PC-3 (cell line): Measurements from ENCODE around the gene FOXB1. TPM values are rescaled to one million over a fixed set of nuclear protein-coding genes. Genes with fewer than 3 reads are reported as not detected.

Experiments used
- ATAC-seq: fragments of 200-7000 bp; cut with Tn5 transposase; 2 replicates; pipeline ENCODE4 v1.9.1; 2020; ENCODE audit warnings: mild to moderate bottlenecking, moderate library complexity
- BruUV-seq: library from RNA; stranded (reverse); fragments of 400-500 nt; replicated peaks from 2 replicates; lab custom pipeline; 2021; lab: Mats Ljungman, UMichigan
- CTCF ChIA-PET: fragments of 300-600 bp; sonication (Branson Sonifier 250); formaldehyde crosslinking; loops from one replicate; lab custom pipeline; 2022; ENCODE audit warnings: antibody characterized with exemption; lab: Charles Lee
- POLR2A ChIA-PET: fragments of 300-600 bp; sonication (Branson Sonifier 250); formaldehyde crosslinking; loops from one replicate; lab custom pipeline; 2022; ENCODE audit warnings: antibody characterized with exemption; ENCODE audit not compliant: unreplicated experiment; lab: Charles Lee
- DNase-seq: peaks from one replicate; pipeline ENCODE4 v3.0.0-alpha.2; 2015
- H2AFZ ChIP-seq: fragments of 300-600 bp; sonication (generic); 2 replicates; pipeline ENCODE4 v1.6.0; 2016; ENCODE audit warnings: antibody characterized with exemption, low read length
- H3F3A ChIP-seq: fragments of 300-600 bp; sonication (generic); one replicate; pipeline ENCODE4 v1.6.0; 2017; ENCODE audit warnings: antibody characterized with exemption, low read length, control low read depth, mild to moderate bottlenecking; ENCODE audit not compliant: unreplicated experiment
- H3K27ac ChIP-seq: fragments of 300-600 bp; sonication (generic); 2 replicates; pipeline ENCODE4 v1.5.1; 2016; ENCODE audit warnings: mild to moderate bottlenecking, low read length
- H3K27me3 ChIP-seq: fragments of 300-600 bp; sonication (generic); 2 replicates; pipeline ENCODE4 v1.6.1; 2016; ENCODE audit warnings: low read length, mixed read lengths
- H3K36me3 ChIP-seq: fragments of 300-600 bp; sonication (generic); 2 replicates; pipeline ENCODE4 v1.6.1; 2016; ENCODE audit warnings: low read depth, mixed run types, low read length, mixed read lengths
- H3K4me1 ChIP-seq: fragments of 300-600 bp; sonication (generic); 2 replicates; pipeline ENCODE4 v1.5.1; 2016; ENCODE audit warnings: low read length; ENCODE audit not compliant: insufficient read depth
- H3K4me2 ChIP-seq: fragments of 300-600 bp; sonication (generic); 2 replicates; pipeline ENCODE4 v1.6.0; 2016; ENCODE audit warnings: low read length
- H3K4me3 ChIP-seq: fragments of 300-600 bp; sonication (generic); 2 replicates; pipeline ENCODE4 v1.5.1; 2016; ENCODE audit warnings: mild to moderate bottlenecking, low read length, mixed read lengths
- H3K79me2 ChIP-seq: fragments of 300-600 bp; sonication (generic); 2 replicates; pipeline ENCODE4 v1.6.1; 2017; ENCODE audit warnings: low read length, mixed read lengths
- H3K9ac ChIP-seq: fragments of 300-600 bp; sonication (generic); 2 replicates; pipeline ENCODE4 v1.6.0; 2016; ENCODE audit warnings: mild to moderate bottlenecking, low read length
- H3K9me2 ChIP-seq: fragments of 300-600 bp; sonication (generic); replicated peaks from 2 replicates; pipeline ENCODE4 v1.6.1; 2016; ENCODE audit warnings: mixed run types, low read length, mixed read lengths
- H3K9me3 ChIP-seq: fragments of 300-600 bp; sonication (generic); 2 replicates; pipeline ENCODE4 v1.6.1; 2016; ENCODE audit warnings: low read length, mixed read lengths
- H4K20me1 ChIP-seq: fragments of 300-600 bp; sonication (generic); 2 replicates; pipeline ENCODE4 v1.6.1; 2016; ENCODE audit warnings: low read length, mixed read lengths
- EZH2 ChIP-seq: fragments of 300-600 bp; sonication (generic); IDR thresholded peaks from one replicate; pipeline ENCODE4 v1.6.1; 2017; ENCODE audit warnings: antibody characterized with exemption, mild to moderate bottlenecking, low read length; ENCODE audit not compliant: unreplicated experiment
- EZH2phosphoT487 ChIP-seq: fragments of 300-600 bp; sonication (generic); IDR thresholded peaks from 2 replicates; pipeline ENCODE4 v1.6.1; 2018; ENCODE audit warnings: mild to moderate bottlenecking, antibody characterized with exemption, low read length, borderline replicate concordance
- intact Hi-C: fragments of 100-400 bp; cut with micrococcal nuclease; formaldehyde crosslinking; loops from 2 replicates; pipeline ENCODE4 v1.9.0; 2023
- total RNA-seq: library from RNA; depleted of rRNA; stranded (reverse); fragments of >200 nt; gene quantifications from 2 replicates; pipeline ENCODE4 v1.2.3, GENCODE V29; 2014
- TF ChIP-seq, protein P1 (sequence below): fragments of 300-600 bp; sonication (generic); conservative IDR thresholded peaks from 2 replicates; pipeline ENCODE4 v1.5.1; 2017; ENCODE audit warnings: antibody characterized with exemption, low read depth, mild to moderate bottlenecking, low read length

FOXB1 gene
- total RNA-seq, 1 experiment from 2014 or later = not detected

DNA sequence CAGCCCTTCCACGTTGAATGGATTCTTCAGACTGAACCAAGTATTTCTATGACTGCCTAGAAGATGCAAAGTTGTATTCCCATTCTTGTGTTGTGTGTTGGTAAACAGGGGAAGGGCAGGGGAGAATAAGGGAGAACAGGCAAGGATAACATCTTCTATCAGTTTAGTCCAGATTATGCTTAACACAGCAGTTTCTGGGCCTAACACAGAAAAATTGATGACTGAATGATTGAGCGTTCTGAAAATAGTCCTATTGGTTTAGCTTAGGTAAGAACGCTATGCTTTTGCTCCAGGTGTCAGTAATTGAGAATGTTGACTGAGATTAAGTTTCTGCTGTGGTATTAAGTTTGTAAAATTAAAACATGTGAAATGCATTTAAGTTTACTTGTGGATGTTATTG is 8.6 kb downstream of the FOXB1 start:
- H3K4me3 ChIP-seq = no peak overlapping the region
- H3K36me3 ChIP-seq = no peaks in the 10 kb centered on the region
- H3K79me2 ChIP-seq = no peaks in the 10 kb centered on the region
- H3K9me3 ChIP-seq = no peaks in the 10 kb centered on the region
- no peaks in the 10 kb centered on the region for H3F3A ChIP-seq
- no peak overlapping the region for H2AFZ ChIP-seq
- intact Hi-C loops = loop anchor here (10.0 kb wide), 1 partner anchor 62 kb away; no protein-coding TSS in a partner anchor
- POLR2A ChIA-PET = no interaction called here
- DNase-seq = no peak
- no peak overlapping the region for H3K27ac ChIP-seq
- no TSS peak for BruUV-seq
- CTCF ChIA-PET = no interaction called here
- H3K4me1 ChIP-seq = no peaks in the 10 kb centered on the region
- TF ChIP-seq EZH2phosphoT487 = no peak
- TF ChIP-seq EZH2 = no peak
- TF ChIP-seq, protein P1, sequence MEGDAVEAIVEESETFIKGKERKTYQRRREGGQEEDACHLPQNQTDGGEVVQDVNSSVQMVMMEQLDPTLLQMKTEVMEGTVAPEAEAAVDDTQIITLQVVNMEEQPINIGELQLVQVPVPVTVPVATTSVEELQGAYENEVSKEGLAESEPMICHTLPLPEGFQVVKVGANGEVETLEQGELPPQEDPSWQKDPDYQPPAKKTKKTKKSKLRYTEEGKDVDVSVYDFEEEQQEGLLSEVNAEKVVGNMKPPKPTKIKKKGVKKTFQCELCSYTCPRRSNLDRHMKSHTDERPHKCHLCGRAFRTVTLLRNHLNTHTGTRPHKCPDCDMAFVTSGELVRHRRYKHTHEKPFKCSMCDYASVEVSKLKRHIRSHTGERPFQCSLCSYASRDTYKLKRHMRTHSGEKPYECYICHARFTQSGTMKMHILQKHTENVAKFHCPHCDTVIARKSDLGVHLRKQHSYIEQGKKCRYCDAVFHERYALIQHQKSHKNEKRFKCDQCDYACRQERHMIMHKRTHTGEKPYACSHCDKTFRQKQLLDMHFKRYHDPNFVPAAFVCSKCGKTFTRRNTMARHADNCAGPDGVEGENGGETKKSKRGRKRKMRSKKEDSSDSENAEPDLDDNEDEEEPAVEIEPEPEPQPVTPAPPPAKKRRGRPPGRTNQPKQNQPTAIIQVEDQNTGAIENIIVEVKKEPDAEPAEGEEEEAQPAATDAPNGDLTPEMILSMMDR = no peak
- ATAC-seq = no peak
- H4K20me1 ChIP-seq = no peaks in the 10 kb centered on the region
- H3K9me2 ChIP-seq = no peaks in the 10 kb centered on the region
- no peak overlapping the region for H3K4me2 ChIP-seq
- peaks cover 74% of the 10 kb centered on the region for H3K27me3 ChIP-seq
- H3K9ac ChIP-seq = no peak overlapping the region

GRCh38 chr15:60017538-60018520 is 13.7 kb downstream of the FOXB1 start:
- ATAC-seq = no peak
- TF ChIP-seq EZH2phosphoT487 (no peak), EZH2 (no peak)
- TF ChIP-seq, protein P1 = no peak

DNA sequence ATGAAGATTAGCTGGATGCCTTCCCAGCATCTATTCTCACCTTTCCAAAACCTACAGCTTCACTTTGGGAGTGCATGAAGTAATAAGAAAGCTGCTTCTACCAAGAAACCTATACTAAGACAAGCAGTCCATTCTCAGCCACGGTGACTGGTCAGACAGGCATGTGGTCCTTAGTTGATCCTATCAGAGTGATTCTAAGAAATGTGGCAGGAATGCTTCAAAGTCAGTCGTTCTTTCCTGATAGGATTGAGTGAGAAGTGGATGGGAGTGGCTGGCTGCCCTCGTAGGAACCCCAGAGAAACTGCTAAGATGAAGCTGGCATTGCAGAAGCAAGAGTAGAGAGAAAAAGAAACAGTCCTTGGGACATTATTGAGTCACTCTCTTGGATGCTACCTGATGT is 16.6 kb downstream of the FOXB1 start:
- H3K4me2 ChIP-seq = no peak overlapping the region

More at GRCh38 chr15:60017538-60018520, 13.7 kb downstream of the FOXB1 start:
- H3K27me3 ChIP-seq = peaks cover 22% of the 10 kb centered on the region
- H3K4me1 ChIP-seq = peaks cover 6% of the 10 kb centered on the region
- CTCF ChIA-PET = no interaction called here
- no peak overlapping the region for H2AFZ ChIP-seq
- H3K4me3 ChIP-seq = no peak overlapping the region
- H3K9ac ChIP-seq = no peak overlapping the region
- POLR2A ChIA-PET = no interaction called here
- no peaks in the 10 kb centered on the region for H4K20me1 ChIP-seq
- H3K4me2 ChIP-seq = no peak overlapping the region
- H3K79me2 ChIP-seq = no peaks in the 10 kb centered on the region
- BruUV-seq = no TSS peak
- no peak overlapping the region for H3K27ac ChIP-seq
- H3F3A ChIP-seq = no peaks in the 10 kb centered on the region
- intact Hi-C loops = loop anchor here (10.0 kb wide), 1 partner anchor 57 kb away; no protein-coding TSS in a partner anchor
- DNase-seq = peak; percentile 45
- no peaks in the 10 kb centered on the region for H3K9me2 ChIP-seq
- H3K36me3 ChIP-seq = no peaks in the 10 kb centered on the region
- H3K9me3 ChIP-seq = no peaks in the 10 kb centered on the region

More for the DNA sequence above, 16.6 kb downstream of the FOXB1 start:
- Histone ChIP-seq H2AFZ (no peak overlapping the region), H3K36me3 (no peaks in the 10 kb centered on the region), H3K79me2 (no peaks in the 10 kb centered on the region), H3K4me3 (no peak overlapping the region), H3K4me1 (peaks cover 6% of the 10 kb centered on the region), H3K9ac (no peak overlapping the region), H3K27me3 (no peaks in the 10 kb centered on the region), H3K9me2 (no peaks in the 10 kb centered on the region), H3K27ac (no peak overlapping the region), H3K9me3 (no peaks in the 10 kb centered on the region), H3F3A (no peaks in the 10 kb centered on the region), H4K20me1 (no peaks in the 10 kb centered on the region)
- ChIA-PET POLR2A (no interaction called here), CTCF (no interaction called here)
- no TSS peak for BruUV-seq
- no peak for ATAC-seq
- DNase-seq = no peak
- intact Hi-C loops = no loop called here
- TF ChIP-seq, protein P1 = no peak
- no peak for TF ChIP-seq EZH2phosphoT487
- TF ChIP-seq EZH2 = no peak
